Mucosa of rectum (tissue), 2 donors: Measurements from ENCODE around the gene OPRL1.
"Not testable (repeated sequence)": the region's sequence is repeated elsewhere in the genome, so short reads cannot be mapped to it uniquely, and the experiment has no call there.

Experiments
- H3K27ac ChIP-seq, 2 donors: one replicate each; pipeline ENCODE4 v1.7.0; 2013; ENCODE audit warnings: inconsistent platforms in 2 of 2, low read depth in 2 of 2, low read length in 2 of 2
- H3K27me3 ChIP-seq, 2 donors: one replicate each; pipeline ENCODE4 v1.7.0; 2013; ENCODE audit warnings: low read length in 2 of 2; ENCODE audit not compliant: control insufficient read depth in 2 of 2, insufficient read depth in 2 of 2
- H3K36me3 ChIP-seq, 2 donors: one replicate each; pipeline ENCODE4 v1.7.0; 2013; ENCODE audit warnings: low read length in 2 of 2; ENCODE audit not compliant: control insufficient read depth in 2 of 2, insufficient read depth in 2 of 2
- H3K4me1 ChIP-seq, 2 donors: one replicate each; pipeline ENCODE4 v1.7.0; 2013; ENCODE audit warnings: low read length in 2 of 2, mild to moderate bottlenecking in 1 of 2; ENCODE audit not compliant: control insufficient read depth in 2 of 2, insufficient read depth in 2 of 2
- H3K4me3 ChIP-seq, 2 donors: one replicate each; pipeline ENCODE4 v1.7.0; 2013; ENCODE audit warnings: low read length in 2 of 2
- H3K9ac ChIP-seq, 2 donors: one replicate each; pipeline ENCODE4 v1.7.0; 2013; ENCODE audit warnings: low read length in 2 of 2, low read depth in 1 of 2, mild to moderate bottlenecking in 1 of 2
- H3K9me3 ChIP-seq, 2 donors: one replicate each; pipeline ENCODE4 v1.7.0; 2013; ENCODE audit warnings: low read length in 2 of 2; ENCODE audit not compliant: control insufficient read depth in 2 of 2
- donor health status: healthy.
- donor health status: Normal muscosa, but diverticular disease.

OPRL1 gene

DNA sequence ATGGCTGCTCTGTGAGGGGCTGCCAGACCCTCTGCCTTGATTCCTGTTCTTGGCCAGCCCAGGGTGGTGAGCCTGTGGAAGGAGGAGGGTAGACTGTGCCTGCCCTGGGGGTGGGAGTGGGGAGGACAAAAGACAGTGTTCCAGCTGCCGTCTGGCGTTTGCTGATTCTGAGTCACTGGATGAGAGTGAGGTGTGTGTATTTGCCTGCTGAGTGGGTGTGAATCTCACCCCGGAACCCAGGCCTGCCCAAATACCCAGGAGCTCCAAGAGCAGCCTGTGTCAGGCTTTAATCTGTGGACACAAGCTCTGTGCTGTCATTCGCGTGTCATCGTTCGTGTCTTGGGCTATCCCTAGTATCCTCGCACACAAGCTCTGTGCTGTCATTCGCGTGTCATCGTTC, 6.9 kb downstream of the OPRL1 start:
- Histone ChIP-seq H3K4me1 (peaks cover 5 to 7% of the 10 kb centered on the region in 2 donors), H3K27ac (no peak overlapping the region), H3K4me3 (no peak overlapping the region), H3K36me3 (no peaks in the 10 kb centered on the region), H3K9ac (no peak overlapping the region), H3K27me3 (peaks cover 22 to 40% of the 10 kb centered on the region in 2 donors), H3K9me3 (no peaks in the 10 kb centered on the region)

DNA sequence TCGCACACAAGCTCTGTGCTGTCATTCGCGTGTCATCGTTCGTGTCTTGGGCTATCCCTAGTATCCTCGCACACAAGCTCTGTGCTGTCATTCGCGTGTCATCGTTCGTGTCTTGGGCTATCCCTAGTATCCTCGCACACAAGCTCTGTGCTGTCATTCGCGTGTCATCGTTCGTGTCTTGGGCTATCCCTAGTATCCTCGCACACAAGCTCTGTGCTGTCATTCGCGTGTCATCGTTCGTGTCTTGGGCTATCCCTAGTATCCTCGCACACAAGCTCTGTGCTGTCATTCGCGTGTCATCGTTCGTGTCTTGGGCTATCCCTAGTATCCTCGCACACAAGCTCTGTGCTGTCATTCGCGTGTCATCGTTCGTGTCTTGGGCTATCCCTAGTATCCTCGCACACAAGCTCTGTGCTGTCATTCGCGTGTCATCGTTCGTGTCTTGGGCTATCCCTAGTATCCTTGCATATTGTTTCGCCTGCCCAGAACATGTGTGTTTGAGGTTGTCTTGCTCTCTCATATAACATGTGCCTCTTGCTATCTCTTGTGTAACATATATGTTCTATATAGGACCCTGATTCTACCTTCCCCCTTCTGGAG, 7.4 kb downstream of the OPRL1 start:
- not testable (repeated sequence) for H3K9me3 ChIP-seq, H3K4me3 ChIP-seq, H3K27ac ChIP-seq, H3K9ac ChIP-seq, H3K36me3 ChIP-seq, H3K4me1 ChIP-seq
- peaks cover 20 to 38% of the 10 kb centered on the region in 2 donors for H3K27me3 ChIP-seq

DNA sequence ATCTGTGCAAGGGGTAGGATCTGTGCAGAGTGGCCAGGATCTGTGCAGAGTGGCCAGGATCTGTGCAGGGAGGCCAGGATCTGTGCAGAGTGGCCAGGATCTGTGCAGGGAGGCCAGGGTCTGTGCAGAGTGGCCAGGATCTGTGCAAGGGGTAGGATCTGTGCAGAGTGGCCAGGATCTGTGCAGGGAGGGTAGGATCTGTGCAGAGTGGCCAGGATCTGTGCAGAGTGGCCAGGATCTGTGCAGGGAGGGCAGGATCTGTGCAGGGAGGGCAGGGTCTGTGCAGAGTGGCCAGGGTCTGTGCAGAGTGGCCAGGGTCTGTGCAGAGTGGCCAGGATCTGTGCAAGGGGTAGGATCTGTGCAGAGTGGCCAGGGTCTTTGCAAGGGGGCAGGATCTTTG, 8.7 kb downstream of the OPRL1 start:
- H3K4me3 ChIP-seq, H3K4me1 ChIP-seq, H3K9ac ChIP-seq, H3K27ac ChIP-seq, H3K9me3 ChIP-seq, H3K36me3 ChIP-seq: not testable (repeated sequence)
- H3K27me3 ChIP-seq: peaks cover 17 to 35% of the 10 kb centered on the region in 2 donors

DNA sequence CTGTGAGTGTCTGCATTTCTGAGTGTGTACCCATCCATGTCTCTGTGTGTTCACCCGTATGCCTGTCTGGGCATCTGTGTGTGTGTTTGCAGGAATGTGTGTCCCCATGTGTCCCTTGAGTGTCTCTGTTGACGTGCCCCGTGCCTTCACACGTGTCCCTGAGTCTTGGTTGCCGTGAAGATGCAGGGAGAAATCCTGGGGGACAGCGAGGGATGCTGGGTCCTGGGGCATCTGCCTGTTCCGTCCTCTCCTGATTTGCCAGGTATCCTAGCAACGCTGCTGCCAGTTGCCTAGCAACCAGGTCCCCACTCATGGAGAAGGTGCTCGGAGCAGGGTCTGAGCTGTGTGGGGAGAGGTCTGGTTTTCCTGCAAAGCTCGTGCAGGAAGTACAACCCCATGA, 10.3 kb downstream of the OPRL1 start:
- Histone ChIP-seq H3K9me3 (no peaks in the 10 kb centered on the region), H3K4me3 (no peak overlapping the region), H3K9ac (no peak overlapping the region), H3K36me3 (no peaks in the 10 kb centered on the region), H3K27ac (no peak overlapping the region), H3K27me3 (peaks cover 10 to 25% of the 10 kb centered on the region in 2 donors), H3K4me1 (no peaks in the 10 kb centered on the region)

DNA sequence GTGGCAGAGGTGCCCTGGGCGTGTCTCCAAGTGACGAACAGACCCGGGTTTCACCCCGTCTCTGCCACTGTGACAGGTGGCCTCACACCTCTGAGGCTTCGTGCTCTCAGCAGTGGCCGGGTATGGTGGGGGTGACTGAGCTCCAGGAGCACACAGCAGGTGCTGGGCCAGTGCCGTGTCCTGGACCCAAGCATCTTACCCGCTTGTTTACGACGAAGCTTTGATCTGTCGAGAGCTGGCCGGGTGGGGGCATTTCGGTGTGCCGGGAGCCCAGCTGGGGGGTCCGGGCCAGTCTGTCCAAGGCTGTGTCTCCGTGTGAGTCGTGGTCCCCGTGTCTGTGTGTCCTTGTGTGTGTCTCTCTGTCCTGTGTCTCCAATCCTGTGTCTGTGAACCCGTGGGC, 11.5 kb downstream of the OPRL1 start:
- Histone ChIP-seq H3K9ac (no peak overlapping the region), H3K4me1 (no peaks in the 10 kb centered on the region), H3K9me3 (no peaks in the 10 kb centered on the region), H3K4me3 (no peak overlapping the region), H3K27ac (no peak overlapping the region), H3K36me3 (no peaks in the 10 kb centered on the region), H3K27me3 (peaks cover 13 to 17% of the 10 kb centered on the region in 2 donors)

DNA sequence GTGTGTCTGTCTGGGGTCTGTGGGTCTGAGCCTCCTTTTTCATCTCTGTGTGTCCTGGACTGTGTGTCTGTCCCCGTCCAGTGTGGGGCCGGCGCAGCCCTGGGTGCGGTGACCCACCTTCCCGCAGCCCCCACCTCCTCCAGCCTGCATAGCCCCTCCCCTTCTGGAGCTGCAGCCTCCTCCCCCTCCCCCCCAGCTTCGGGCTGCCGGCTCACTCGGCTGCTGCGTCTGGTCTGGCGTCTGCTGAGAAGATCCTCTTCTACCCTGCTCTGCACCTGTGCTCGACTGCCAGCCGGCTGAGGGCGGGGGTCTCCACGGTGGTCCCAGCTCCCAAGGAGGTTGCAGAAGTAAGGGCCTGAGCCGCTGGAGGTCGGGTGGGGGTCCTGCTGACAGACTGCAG, 11.9 kb downstream of the OPRL1 start:
- H3K27me3 ChIP-seq: peaks cover 11 to 17% of the 10 kb centered on the region in 2 donors
- no peak overlapping the region for H3K4me3 ChIP-seq
- H3K9ac ChIP-seq: no peak overlapping the region
- H3K4me1 ChIP-seq: no peaks in the 10 kb centered on the region
- H3K9me3 ChIP-seq: no peaks in the 10 kb centered on the region
- H3K27ac ChIP-seq: no peak overlapping the region
- no peaks in the 10 kb centered on the region for H3K36me3 ChIP-seq

DNA sequence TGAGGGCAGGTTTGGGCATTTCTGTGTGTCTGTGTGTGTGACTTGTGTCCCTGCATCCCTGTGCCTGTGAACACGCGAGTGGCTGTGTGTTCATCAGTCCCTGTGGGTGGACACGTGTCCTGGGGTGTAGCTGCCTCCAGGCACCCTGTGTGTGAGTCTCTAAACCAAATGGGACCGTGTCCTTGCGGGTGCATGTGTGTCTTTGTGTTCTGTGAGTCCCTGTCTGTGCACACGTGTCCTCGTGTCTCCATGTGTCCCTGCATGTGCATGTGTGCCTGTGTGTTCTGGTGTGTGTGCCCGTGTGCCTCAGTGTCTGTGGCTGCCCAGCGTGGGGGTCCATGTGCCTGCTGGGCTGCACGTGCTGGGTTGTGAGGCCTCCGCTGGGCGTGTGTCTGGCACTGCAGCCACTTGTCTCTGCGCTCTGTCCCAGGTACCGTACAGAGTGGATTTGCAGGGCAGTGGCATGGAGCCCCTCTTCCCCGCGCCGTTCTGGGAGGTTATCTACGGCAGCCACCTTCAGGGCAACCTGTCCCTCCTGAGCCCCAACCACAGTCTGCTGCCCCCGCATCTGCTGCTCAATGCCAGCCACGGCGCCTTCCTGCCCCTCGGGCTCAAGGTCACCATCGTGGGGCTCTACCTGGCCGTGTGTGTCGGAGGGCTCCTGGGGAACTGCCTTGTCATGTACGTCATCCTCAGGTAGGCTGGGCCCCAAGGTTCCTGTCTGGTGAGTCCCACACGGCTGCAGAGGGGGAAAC, 12.6 kb downstream of the OPRL1 start:
- no peaks in the 10 kb centered on the region for H3K36me3 ChIP-seq
- peaks cover 11 to 17% of the 10 kb centered on the region in 2 donors for H3K27me3 ChIP-seq
- H3K27ac ChIP-seq: no peak overlapping the region
- H3K4me3 ChIP-seq: no peak overlapping the region
- H3K4me1 ChIP-seq: no peaks in the 10 kb centered on the region
- H3K9ac ChIP-seq: no peak overlapping the region
- no peaks in the 10 kb centered on the region for H3K9me3 ChIP-seq

DNA sequence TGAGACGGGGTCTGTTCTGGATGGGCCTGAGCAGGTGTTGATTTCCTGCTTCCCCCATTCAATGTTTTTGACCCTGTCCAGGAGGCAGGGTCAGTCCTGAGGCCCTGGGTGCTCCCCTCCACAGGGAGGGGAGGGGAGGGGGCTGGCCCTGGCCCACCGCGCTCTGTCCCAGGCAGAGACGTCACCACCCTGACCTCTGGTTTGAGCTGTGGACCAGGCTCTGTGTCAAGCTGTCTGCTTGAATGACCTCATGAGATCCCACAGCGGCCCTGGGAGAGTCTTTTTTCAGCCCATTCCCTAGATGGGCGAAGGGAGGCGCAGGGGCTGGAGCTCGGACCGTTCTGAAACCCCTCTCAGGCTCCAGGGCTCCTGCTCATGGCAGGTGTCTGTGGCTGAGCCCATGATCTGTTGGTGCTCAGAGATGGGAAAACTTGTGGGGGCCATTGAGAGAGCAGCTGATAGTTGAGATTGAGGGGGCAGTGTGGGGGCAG, 13.2 kb downstream of the OPRL1 start:
- Histone ChIP-seq H3K4me1 (no peaks in the 10 kb centered on the region), H3K27ac (no peak overlapping the region), H3K36me3 (peaks cover 0 to 2% of the 10 kb centered on the region in 2 donors), H3K4me3 (no peak overlapping the region), H3K9me3 (no peaks in the 10 kb centered on the region), H3K9ac (no peak overlapping the region), H3K27me3 (peaks cover 11 to 17% of the 10 kb centered on the region in 2 donors)

DNA sequence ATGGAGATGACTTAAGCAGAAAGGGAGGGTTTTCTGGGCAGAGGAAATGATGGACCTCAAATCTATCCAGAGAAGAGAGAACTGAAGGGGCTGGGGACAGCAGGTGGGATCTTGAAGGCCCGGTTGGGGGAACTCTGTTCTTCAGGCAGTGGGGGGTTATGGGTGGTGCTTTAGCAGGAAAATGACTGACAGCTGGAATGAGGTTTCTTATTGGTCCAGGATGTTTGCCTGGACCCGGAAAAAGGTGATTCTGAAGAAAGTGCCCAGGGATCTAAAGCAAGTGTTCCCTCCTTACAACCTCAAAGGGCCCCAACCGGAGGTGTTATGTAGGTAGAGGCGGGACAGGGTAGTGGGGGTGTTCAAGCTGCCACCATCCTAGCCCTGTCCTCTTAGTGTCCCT, 15.6 kb downstream of the OPRL1 start:
- no peaks in the 10 kb centered on the region for H3K4me1 ChIP-seq
- H3K36me3 ChIP-seq: peaks cover 0 to 2% of the 10 kb centered on the region in 2 donors
- no peak overlapping the region for H3K4me3 ChIP-seq
- H3K27ac ChIP-seq: no peak overlapping the region
- peaks cover 8 to 10% of the 10 kb centered on the region in 2 donors for H3K27me3 ChIP-seq
- no peaks in the 10 kb centered on the region for H3K9me3 ChIP-seq
- H3K9ac ChIP-seq: no peak overlapping the region

DNA sequence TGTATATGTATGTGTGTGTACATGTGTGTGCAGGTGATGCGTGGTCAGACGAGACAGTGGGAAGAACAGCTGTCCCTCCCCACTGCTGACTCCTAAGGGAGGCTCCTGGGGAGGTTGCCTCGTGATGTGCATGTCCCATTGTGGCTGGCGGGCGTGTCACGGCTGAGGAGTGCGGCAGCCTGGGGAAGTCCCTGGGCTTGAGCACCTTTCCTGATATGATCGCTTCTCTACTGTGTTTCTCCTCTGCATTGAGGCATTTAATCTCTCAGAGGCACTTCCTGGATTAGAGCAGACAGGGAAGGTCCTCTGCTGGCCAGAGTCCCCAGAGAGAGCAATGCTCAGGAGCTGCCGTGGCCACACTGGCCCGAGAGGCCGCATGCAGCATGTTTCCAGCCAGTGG, 16.0 kb downstream of the OPRL1 start:
- no peak overlapping the region for H3K4me3 ChIP-seq
- peaks cover 8 to 15% of the 10 kb centered on the region in 2 donors for H3K27me3 ChIP-seq
- no peak overlapping the region for H3K27ac ChIP-seq
- peaks cover 0 to 2% of the 10 kb centered on the region in 2 donors for H3K36me3 ChIP-seq
- H3K9me3 ChIP-seq: no peaks in the 10 kb centered on the region
- H3K9ac ChIP-seq: no peak overlapping the region
- H3K4me1 ChIP-seq: no peaks in the 10 kb centered on the region
